Adipocyte (in vitro differentiated cells): ENCODE measurements around the gene LPCAT4.

Source experiments
- DNase-seq: peaks from one replicate; pipeline ENCODE4 v3.0.0-alpha.2; 2015; ENCODE audit warnings: low read depth
- H3K27me3 ChIP-seq: replicated peaks from 2 replicates; pipeline ENCODE4 v1.7.0; 2013; ENCODE audit warnings: mild to moderate bottlenecking, low read length, moderate library complexity; ENCODE audit not compliant: control insufficient read depth, insufficient read depth
- H3K36me3 ChIP-seq: 2 replicates; pipeline ENCODE4 v1.7.0; 2013; ENCODE audit warnings: low read length, mild to moderate bottlenecking, moderate library complexity; ENCODE audit not compliant: control insufficient read depth, insufficient read depth, severe bottlenecking
- H3K4me1 ChIP-seq: 2 replicates; pipeline ENCODE4 v1.7.0; 2013; ENCODE audit warnings: mild to moderate bottlenecking, low read length, moderate library complexity; ENCODE audit not compliant: control insufficient read depth, insufficient read depth
- H3K4me3 ChIP-seq: 2 replicates; pipeline ENCODE4 v1.7.0; 2013; ENCODE audit warnings: mild to moderate bottlenecking, low read length, moderate library complexity
- H3K9ac ChIP-seq: 2 replicates; pipeline ENCODE4 v1.7.0; 2013; ENCODE audit warnings: mild to moderate bottlenecking, low read length, moderate library complexity
- H3K9me3 ChIP-seq: 2 replicates; pipeline ENCODE4 v1.7.0; 2013; ENCODE audit warnings: mild to moderate bottlenecking, low read length, moderate library complexity; ENCODE audit not compliant: control insufficient read depth

Gene LPCAT4

DNA sequence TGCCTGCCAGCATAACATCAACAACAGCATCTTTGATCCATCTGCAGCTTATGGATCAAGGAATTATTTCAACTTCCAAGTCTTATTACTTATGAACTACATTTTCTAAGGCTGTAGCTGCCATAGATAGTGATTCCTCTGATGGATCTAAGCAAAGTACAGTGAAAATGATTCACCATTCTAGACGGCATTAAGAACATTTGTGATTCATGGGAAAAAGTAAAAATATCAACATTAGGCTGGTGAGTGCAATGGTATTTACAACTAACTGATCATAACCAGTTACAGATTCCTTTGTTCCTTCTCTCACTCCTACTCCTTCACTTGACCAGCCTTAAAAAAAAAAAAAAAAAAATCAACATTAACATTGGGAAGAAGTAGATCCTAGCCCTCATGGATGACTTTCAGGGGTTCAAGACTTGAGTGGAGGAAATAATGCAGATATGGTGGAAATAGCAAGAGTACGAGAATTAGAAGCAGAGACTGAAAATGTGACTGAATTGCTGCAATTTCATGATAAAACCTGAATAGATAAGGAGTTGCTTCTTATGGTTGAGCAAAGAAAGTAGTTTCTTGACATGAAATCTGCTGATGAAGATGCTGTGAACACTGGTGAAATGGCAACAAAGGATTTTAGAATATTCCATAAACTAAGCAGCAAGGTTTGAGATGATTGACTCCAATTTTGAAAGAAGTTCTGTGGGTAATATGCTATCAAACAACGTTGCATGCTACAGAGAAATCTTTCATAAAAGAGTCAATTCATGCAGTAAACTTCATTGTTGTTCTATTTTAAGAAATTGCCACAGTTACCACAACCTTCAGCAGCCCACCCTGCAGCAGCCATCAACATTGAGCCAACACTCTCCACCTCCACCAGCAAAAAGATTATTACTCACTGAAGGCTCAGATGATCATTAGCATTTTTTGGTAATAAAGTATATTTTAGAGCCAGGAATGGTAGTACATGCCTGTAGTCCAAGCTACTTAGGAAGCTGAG, 52.2 kb downstream of the LPCAT4 start:
- Histone ChIP-seq H3K4me1 (peaks cover 12% of the 10 kb centered on the region), H3K4me3 (no peak overlapping the region), H3K36me3 (no peaks in the 10 kb centered on the region), H3K9me3 (no peaks in the 10 kb centered on the region), H3K27me3 (no peaks in the 10 kb centered on the region), H3K9ac (no peak overlapping the region)
- DNase-seq: no peak

DNA sequence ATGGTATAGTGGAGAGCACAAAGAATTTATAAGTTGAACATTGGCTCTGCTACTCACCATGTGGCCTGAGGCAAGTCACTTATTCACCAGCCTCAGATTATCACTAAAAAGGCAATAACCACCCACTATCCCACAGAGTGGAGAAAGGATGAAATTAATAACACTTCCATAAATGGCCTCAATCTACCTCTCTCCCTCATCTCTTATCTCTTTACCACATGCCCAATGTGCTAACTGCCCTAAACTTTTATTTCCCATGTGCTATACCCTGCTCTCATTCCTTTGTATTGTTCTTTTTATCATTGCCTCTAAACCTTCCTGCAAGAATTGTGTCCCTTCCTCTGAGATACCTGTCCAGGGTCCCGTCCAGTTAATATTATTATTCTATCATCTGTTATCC, 55.4 kb downstream of the LPCAT4 start:
- H3K4me1 ChIP-seq: no peaks in the 10 kb centered on the region
- DNase-seq: no peak
- no peaks in the 10 kb centered on the region for H3K9me3 ChIP-seq
- H3K36me3 ChIP-seq: no peaks in the 10 kb centered on the region
- H3K4me3 ChIP-seq: no peak overlapping the region
- no peaks in the 10 kb centered on the region for H3K27me3 ChIP-seq
- no peak overlapping the region for H3K9ac ChIP-seq
